Renal cortex interstitium (tissue), 11 donors: ENCODE results near the gene KHDRBS1. TPM values are rescaled to one million over a fixed set of nuclear protein-coding genes. Genes with fewer than 3 reads are reported as not detected.
"Not testable (repeated sequence)": the region's sequence is repeated elsewhere in the genome, so short reads cannot be mapped to it uniquely, and the experiment has no call there.

Experiments
- DNase-seq, 11 donors: peaks; one replicate each; pipeline ENCODE4 v3.0.0-alpha.2; 2013; ENCODE audit warnings: low read depth in 9 of 11, low spot score in 4 of 11; ENCODE audit errors: extremely low read depth in 1 of 11
- polyA plus RNA-seq, 3 donors: library from polyadenylated mRNA; unstranded; fragments of 120-200 nt; gene quantifications; one replicate each; pipeline ENCODE4 v1.2.1, GENCODE V29; 2013; ENCODE audit not compliant: insufficient read length in 3 of 3

KHDRBS1 gene
- polyA plus RNA-seq, 3 donors: 227 to 280 (median 258) TPM

DNA sequence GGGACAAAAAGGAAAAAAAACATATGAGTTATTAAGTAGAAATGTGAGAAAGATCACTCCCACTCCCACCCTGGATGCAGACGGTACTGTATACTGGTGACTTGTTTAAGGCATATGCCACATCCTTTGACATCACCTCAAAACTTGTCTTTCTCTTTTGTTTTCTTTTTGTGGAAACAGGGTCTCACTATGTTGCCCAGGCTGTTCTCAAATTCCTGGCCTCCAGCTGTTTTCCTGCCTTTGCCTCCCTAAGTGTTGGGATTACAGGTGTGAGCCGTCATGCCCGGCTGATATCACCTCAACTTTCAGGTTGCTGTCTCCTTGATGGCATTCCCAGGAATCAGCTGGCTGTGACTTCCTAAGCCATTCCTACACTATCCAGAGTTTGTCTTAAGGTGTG, 18.4 kb upstream of the KHDRBS1 start:
- no peak for DNase-seq

GRCh38 chr1:31996121-31996520, 17.5 kb upstream of the KHDRBS1 start:
- DNase-seq: not testable (repeated sequence)

DNA sequence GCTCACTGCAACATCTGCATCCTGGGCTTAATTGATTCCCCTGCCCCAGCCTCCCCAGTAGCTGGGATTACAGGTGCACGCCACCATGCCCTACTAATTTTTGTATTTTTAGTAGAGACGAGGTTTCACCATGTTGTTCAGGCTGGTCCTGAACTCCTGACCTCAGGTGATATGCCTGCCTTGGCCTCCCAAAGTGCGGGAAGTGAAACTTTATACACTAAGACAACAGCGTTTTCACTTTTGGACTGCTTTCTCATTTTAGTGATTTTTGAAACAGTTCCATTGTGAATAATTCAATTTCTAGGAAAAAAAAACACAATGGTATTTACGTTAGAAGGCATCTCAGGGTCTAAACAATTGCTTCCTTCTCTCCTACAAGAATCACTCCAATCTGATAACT, 11.8 kb upstream of the KHDRBS1 start:
- no peak for DNase-seq

DNA sequence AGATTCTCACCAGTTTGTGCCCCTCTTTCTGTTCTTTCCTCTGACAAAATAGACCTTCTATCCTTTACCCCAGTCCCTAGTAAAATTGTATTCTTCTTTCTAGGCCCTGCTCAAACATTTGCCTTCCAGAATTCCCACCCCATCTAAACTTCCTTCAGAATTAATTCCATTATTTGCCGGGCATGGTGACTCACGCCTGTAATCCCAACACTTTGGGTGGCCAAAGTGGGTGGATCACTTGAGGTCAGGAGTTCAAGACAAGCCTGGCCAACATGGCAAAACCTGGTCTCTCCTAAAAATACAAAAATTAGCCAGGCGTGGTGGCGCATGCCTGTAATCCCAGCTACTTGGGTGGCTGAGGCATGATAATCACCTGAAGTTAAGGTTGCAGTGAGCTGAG, 11.4 kb upstream of the KHDRBS1 start:
- not testable (repeated sequence) for DNase-seq

- no peak for DNase-seq
Measured at GRCh38 chr1:32005522-32005921, 8.1 kb upstream of the KHDRBS1 start.

GRCh38 chr1:32007591-32007940, 6.1 kb upstream of the KHDRBS1 start:
- DNase-seq: no peak

DNA sequence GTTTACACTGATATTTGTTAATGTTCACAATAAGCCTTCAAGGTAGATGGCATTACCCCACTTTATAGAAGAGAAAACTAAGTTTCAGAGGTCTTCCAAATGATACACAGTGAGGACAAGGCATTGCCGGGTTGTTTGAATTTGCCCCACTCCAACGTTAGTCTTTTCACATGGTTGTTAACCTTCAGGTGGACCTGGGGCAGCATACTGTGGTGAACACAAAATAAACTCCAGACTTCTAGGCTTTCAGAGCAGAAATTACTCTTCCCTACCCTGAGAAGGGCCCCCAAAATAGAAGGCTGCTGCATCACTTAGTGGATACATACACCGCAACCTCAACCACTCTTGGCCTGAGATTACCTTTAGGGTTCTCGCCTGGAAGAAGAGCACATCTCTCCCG, 3.4 kb upstream of the KHDRBS1 start:
- no peak for DNase-seq

DNA sequence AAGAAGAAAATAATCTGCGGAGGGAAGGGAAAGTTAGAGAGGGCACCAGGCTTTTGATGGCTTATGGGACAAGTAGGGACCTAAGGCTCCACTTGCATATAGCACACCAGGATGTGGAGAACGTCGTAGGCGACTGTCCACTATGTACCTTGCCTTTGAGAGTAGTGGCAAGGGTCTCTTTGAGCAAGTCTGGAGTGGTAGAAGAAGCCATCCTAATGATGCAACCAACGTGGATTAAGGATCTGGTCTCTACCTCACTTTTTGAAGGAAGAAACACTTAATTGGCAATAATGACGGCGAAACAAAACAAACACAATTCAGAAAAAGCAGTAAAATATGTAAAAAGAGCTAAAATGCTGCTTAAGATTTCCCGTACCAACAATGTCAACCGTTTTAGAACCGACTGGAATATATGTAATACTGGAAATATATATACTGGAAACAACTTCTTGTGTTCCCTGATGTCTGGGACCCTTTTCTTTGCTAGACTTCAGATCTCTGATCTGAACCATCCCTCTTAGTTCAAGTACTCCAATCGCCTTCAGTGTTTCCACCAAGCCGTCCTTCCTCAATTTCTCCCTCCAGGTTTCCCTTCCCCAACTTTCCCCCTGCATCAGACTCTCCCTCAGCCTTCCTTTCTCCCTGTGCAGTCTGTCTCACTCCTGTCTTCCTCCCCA, 821 bp upstream of the KHDRBS1 start:
- no peak for DNase-seq

DNA sequence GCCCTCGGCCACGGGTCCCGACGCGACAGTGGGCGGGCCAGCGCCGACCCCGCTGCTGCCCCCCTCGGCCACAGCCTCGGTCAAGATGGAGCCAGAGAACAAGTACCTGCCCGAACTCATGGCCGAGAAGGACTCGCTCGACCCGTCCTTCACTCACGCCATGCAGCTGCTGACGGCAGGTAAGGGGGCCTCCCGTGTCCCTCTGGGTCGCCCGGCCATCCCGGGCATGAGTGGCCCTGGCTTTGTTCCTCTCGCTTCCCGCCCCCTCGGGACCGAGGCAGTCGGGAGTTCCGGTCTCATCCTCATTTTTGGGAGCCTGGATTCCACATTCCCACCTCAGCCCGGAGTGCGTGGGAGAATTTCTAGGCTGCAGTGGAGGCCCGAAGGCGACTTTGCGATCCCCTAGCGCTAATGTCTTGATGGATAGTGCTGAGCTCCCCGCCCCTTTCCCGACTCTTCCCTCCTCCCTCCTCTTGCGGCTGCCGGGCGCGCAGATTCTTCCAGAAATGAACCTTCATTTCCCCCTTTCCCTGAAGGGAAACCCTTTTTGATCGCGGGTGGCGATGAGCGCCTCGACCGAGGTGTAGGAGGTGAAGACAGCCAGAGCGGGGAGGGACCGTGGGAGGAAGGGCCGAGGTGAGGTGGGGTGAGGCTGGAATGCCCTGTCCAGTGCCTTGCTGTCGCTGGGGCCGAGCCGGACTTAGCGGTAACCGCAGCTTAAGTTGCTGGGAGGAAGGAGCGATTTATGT, 705 bp downstream of the KHDRBS1 start:
- DNase-seq: peak in 10 of 11 donors; percentile 17 to 54 (median 41)

DNA sequence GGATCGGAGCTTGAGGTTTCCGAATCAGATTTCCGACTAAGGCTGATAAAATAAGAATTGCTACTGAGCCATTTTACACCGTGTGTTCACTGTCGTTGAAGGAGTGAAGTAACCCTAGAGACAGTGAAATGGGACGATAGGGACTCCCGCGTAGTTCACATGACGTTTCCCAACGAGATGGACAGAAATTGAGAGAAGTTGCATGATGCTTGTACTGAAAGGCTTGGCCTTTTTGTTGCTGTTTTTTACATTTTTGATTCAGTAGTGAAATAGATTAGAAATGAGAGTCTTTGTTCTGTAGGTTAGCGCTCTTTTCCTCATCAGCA, 1.2 kb downstream of the KHDRBS1 start:
- DNase-seq: no peak

DNA sequence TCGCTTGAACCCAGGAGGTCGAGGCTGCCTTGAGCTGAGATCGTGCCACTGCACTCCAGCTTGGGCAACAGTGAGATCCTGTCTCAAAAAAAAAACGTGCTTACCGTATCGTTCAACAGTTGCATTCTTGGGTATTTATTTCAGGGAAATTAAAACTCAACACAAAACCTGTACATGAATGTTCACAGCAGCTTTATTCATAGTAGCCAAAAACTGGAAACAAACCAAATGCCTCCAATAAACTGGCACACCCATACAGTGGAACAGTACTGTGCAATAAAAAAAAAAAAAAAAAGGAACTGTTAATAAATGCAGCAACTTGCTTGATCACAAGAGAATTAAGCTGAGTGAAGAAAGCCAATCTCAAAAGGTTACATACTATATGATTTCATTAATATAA, 6.7 kb downstream of the KHDRBS1 start:
- no peak for DNase-seq

DNA sequence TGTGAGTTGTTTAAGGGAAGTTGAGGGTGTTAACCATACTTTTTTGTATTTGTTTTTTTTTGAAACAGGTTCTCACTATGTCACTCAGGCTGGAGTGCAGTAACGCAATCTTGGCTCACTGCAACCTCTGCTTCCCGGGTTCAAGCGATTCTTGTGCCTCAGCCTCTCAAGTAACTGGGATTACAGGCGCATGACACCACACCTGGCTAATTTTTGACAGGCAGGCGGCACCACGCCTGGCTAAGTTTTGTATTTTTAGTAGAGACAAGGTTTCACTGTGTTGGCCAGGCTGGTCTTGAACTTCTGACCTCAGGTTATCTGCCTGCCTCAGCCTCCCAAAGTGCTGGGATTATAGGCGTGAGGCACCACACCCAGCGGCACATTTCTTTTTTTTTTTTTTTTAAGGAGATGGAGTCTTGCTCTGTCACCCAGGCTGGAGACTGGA, 7.9 kb downstream of the KHDRBS1 start:
- not testable (repeated sequence) for DNase-seq

- DNase-seq: no peak
Measured at GRCh38 chr1:32023351-32023750, 9.7 kb downstream of the KHDRBS1 start.

GRCh38 chr1:32025515-32025914, 11.8 kb downstream of the KHDRBS1 start:
- no peak for DNase-seq

- DNase-seq: no peak
Measured at GRCh38 chr1:32028746-32029145, 15.1 kb downstream of the KHDRBS1 start.

DNA sequence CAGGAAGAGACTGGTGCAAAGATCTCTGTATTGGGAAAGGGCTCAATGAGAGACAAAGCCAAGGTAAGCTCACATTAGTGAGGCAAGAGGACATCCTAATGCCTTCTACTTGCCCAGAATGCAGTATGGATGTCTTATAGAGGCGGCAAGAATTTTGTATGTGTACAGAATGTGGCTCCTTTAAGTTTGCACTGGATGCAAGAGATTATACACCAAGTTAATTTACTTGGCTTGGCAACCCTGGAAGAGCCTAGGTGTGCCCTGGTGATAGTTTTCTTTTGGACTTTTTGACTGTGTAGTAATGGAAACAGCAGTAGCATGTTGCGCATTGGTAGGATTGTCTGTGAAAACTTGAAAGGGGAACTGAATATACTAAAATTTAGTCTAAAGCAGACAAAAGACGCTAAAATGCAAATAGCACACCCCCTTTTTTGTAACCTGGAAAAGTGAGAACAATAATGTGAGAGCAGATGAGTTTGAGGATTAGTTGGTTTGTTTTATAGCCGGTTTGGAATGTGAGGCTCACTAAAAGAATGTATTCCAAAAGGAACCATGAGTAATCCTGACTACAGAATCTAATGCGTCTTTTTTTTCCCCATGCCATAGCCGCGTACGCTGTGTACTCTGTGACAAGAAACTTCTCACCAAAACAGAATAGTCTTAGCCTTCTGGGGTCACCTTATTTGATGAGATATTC, 18.1 kb downstream of the KHDRBS1 start:
- DNase-seq: no peak

- DNase-seq: no peak
Measured at GRCh38 chr1:32032275-32032615, 18.6 kb downstream of the KHDRBS1 start.

DNA sequence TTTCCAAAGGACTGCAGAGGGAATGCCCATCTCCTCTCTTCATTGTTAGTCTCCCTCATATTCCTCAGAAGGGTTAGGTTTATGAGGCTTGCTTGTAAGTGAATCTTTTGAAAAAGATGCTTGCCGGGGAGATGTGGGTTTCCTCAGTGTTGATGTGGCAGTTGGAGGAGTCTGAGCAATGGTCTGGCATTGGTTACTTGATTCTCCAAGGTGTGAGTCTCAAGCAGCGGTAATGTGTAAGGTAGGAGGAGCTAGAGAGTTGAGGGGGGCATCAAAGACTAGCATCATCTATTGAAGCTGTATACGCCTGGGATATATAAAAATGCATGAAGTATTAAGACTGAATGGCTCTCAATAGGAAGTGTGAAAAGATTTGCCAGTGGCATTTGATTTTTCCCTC, 21.5 kb downstream of the KHDRBS1 start:
- no peak for DNase-seq

- no peak for DNase-seq
Measured at GRCh38 chr1:32040711-32041110, 27.0 kb downstream of the KHDRBS1 start.

DNA sequence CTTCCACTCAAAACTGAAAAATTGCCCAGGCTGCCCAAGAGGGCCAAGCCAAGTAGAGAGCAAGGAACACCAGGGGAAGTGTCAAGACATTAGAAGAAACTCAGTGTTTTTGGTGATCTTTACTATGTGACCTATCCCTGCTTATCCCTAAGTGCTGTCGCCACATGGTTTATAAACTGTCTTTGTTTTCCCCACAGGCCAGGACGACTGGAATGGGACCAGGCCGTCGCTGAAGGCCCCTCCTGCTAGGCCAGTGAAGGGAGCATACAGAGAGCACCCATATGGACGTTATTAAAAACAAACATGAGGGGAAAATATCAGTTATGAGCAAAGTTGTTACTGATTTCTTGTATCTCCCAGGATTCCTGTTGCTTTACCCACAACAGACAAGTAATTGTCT, 28.7 kb downstream of the KHDRBS1 start:
- DNase-seq: no peak

GRCh38 chr1:32044234-32044633, 30.6 kb downstream of the KHDRBS1 start:
- no peak for DNase-seq
